Prostate gland (tissue), 2 donors: ENCODE data around the gene CNTNAP2.

ENCODE experiments used
- POLR2A ChIP-seq: fragments of 450-650 bp; IDR thresholded peaks from one replicate; pipeline ENCODE4 v1.6.1; 2016; ENCODE audit warnings: antibody characterized with exemption, mild to moderate bottlenecking
- POLR2AphosphoS5 ChIP-seq: sonication (generic); formaldehyde crosslinking; IDR thresholded peaks from one replicate; pipeline ENCODE4 v1.6.1; 2017; ENCODE audit warnings: antibody characterized with exemption
- TF ChIP-seq, protein P1 (sequence below), 4 experiments: fragments of 200-600 bp in 2 of 4; fragments of 450-650 bp in 2 of 4; sonication (generic) in 2 of 4; IDR thresholded peaks; 1 replicate in 3 of 4; 2 replicates in 1 of 4; pipeline ENCODE4 v1.5.1; 2016 to 2019; ENCODE audit warnings: antibody characterized with exemption in 4 of 4, mild to moderate bottlenecking in 2 of 4, moderate library complexity in 2 of 4

DNA sequence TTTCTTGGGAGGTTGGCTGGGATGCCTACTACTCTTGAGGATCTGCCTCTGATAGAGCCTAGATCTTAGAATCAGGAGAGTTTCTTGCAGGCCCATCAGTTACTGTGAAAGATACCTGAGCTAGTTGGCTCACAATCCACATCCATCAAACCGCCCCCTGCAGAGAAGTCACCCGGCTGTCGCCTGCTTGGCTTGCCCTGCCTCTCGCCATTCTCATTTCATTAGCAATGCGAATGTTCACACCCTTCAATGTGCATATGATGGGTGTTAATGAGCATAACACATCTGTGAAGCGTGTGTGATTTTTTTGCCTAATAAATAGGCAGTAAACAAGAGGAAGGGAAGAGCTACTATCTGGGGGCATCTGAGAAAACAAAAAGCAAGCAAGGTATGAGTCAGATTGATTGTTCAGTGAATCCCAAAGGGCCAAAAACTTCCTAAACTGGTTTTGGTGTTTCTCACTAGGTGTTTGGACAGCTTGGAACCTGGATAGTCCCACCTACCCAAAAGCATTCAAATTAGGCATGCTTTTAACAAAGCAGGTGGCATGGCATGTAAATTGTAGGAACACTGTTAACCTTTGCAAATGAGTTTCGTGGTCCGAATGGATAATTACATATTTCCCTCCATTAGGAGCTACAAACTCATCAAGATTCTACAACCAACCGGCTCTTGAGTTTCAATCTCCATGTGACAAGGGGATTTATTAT lies 2201.7 kb downstream of the CNTNAP2 start:
- TF ChIP-seq, protein P1, sequence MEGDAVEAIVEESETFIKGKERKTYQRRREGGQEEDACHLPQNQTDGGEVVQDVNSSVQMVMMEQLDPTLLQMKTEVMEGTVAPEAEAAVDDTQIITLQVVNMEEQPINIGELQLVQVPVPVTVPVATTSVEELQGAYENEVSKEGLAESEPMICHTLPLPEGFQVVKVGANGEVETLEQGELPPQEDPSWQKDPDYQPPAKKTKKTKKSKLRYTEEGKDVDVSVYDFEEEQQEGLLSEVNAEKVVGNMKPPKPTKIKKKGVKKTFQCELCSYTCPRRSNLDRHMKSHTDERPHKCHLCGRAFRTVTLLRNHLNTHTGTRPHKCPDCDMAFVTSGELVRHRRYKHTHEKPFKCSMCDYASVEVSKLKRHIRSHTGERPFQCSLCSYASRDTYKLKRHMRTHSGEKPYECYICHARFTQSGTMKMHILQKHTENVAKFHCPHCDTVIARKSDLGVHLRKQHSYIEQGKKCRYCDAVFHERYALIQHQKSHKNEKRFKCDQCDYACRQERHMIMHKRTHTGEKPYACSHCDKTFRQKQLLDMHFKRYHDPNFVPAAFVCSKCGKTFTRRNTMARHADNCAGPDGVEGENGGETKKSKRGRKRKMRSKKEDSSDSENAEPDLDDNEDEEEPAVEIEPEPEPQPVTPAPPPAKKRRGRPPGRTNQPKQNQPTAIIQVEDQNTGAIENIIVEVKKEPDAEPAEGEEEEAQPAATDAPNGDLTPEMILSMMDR (IDR thresholded peaks at IDR 0.05) = no peak
- no peak for TF ChIP-seq POLR2AphosphoS5
- TF ChIP-seq POLR2A = no peak
